DOHH2 (cell line): ENCODE data around the gene GPC5.

Experiments used
- H3F3A ChIP-seq: fragments of 200-600 bp; sonication (generic), shearing (Covaris generic); 2 replicates; pipeline ENCODE4 v1.6.0; 2016; ENCODE audit warnings: antibody characterized with exemption, mild to moderate bottlenecking; ENCODE audit not compliant: control insufficient read depth, insufficient read depth
- H3K27ac ChIP-seq: fragments of 200-600 bp; sonication (generic); 2 replicates; pipeline ENCODE4 v1.5.1; 2014; ENCODE audit warnings: low read depth, mild to moderate bottlenecking, low read length, moderate library complexity
- H3K27me3 ChIP-seq: fragments of 200-600 bp; sonication (generic); 2 replicates; pipeline ENCODE4 v1.6.1; 2014; ENCODE audit warnings: mild to moderate bottlenecking, low read length, mixed read lengths; ENCODE audit not compliant: control insufficient read depth
- H3K36me3 ChIP-seq: fragments of 200-600 bp; sonication (generic); 2 replicates; pipeline ENCODE4 v1.6.1; 2014; ENCODE audit warnings: mild to moderate bottlenecking, low read length, moderate library complexity, mixed read lengths; ENCODE audit not compliant: control insufficient read depth
- H3K4me1 ChIP-seq: fragments of 200-600 bp; sonication (generic); 2 replicates; pipeline ENCODE4 v1.6.1; 2014; ENCODE audit warnings: mild to moderate bottlenecking, low read length, mixed read lengths; ENCODE audit not compliant: control insufficient read depth
- H3K4me2 ChIP-seq: fragments of 200-600 bp; sonication (generic); 2 replicates; pipeline ENCODE4 v1.6.0; 2014; ENCODE audit warnings: mild to moderate bottlenecking, low read length, moderate library complexity
- H3K4me3 ChIP-seq: fragments of 200-600 bp; sonication (generic); 2 replicates; pipeline ENCODE4 v1.5.1; 2014; ENCODE audit warnings: mild to moderate bottlenecking, low read length, mixed read lengths
- H3K79me2 ChIP-seq: fragments of 200-600 bp; sonication (generic); 2 replicates; pipeline ENCODE4 v1.6.1; 2014; ENCODE audit warnings: mild to moderate bottlenecking, low read length, mixed read lengths; ENCODE audit not compliant: control insufficient read depth
- H3K9me2 ChIP-seq: fragments of 200-600 bp; sonication (generic); replicated peaks from 2 replicates; pipeline ENCODE4 v1.6.1; 2014; ENCODE audit warnings: mild to moderate bottlenecking, low read length, mixed read lengths; ENCODE audit not compliant: control insufficient read depth
- H3K9me3 ChIP-seq: fragments of 200-600 bp; sonication (generic); 2 replicates; pipeline ENCODE4 v1.6.1; 2014; ENCODE audit warnings: antibody characterized with exemption, low read length, mixed read lengths; ENCODE audit not compliant: control insufficient read depth, insufficient read depth
- H4K20me1 ChIP-seq: fragments of 200-600 bp; sonication (generic); 2 replicates; pipeline ENCODE4 v1.6.0; 2014; ENCODE audit warnings: low read depth, mild to moderate bottlenecking, antibody characterized with exemption, low read length, moderate library complexity; ENCODE audit not compliant: control insufficient read depth, insufficient read depth
- CTCF ChIP-seq: fragments of 200-600 bp; sonication (generic); IDR thresholded peaks from one replicate; pipeline ENCODE4 v1.5.1; 2014; ENCODE audit warnings: antibody characterized with exemption, mild to moderate bottlenecking, low read depth, low read length; ENCODE audit not compliant: poor library complexity, severe bottlenecking
- EZH2phosphoT487 ChIP-seq: fragments of 200-600 bp; sonication (generic); IDR thresholded peaks from 2 replicates; pipeline ENCODE4 v1.6.1; 2017; ENCODE audit warnings: borderline replicate concordance, mild to moderate bottlenecking, antibody characterized with exemption, low read length, moderate library complexity, mixed read lengths

GPC5 gene

DNA sequence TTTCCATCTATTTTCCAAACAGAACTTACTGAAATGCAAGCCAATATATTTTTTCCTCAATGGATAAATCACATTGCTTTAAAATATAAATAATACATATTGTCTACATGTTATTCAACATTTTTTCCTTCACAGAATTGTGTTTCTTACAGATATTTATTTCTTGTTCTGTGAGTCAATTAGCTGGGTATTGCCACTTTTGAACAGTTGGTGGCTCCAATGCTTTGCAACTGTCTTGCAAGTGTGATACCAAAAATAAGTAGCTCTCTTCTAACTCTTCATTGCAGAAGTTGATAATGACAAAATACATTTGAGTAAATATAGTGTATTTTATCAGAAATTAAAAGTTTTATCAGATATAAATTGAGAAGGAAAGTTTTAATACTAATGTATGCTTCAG is 17.1 kb upstream of the GPC5 start:
- Histone ChIP-seq H3K27ac (no peak overlapping the region), H4K20me1 (no peaks in the 10 kb centered on the region), H3K36me3 (no peaks in the 10 kb centered on the region), H3K4me1 (no peaks in the 10 kb centered on the region), H3K27me3 (peaks cover 10% of the 10 kb centered on the region; the same call in 1 of the 2 replicates), H3F3A (no peaks in the 10 kb centered on the region), H3K4me2 (no peak overlapping the region), H3K9me3 (no peaks in the 10 kb centered on the region), H3K79me2 (no peaks in the 10 kb centered on the region), H3K4me3 (no peak overlapping the region), H3K9me2 (no peaks in the 10 kb centered on the region)
- TF ChIP-seq CTCF = peak; percentile 42
- no peak for TF ChIP-seq EZH2phosphoT487

DNA sequence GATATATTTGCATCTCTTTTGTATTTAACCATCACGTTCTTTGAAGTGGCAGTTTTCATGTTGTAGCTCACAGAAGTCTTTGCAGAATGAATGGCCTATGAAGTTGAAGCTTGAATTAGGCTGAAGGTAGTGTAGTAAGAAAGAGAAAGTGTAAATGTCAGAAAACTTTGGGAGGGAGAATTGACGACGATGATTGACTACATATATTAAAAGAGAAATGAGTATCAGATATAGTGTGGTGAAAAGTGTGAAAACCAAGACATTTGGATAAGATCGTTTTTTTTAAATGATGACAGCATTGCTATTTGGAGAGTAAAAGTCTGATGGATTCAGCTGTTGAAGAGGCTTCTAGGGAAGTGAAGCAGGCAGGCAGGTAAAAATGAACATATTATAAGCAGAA is 14.6 kb upstream of the GPC5 start:
- no peaks in the 10 kb centered on the region for H3K36me3 ChIP-seq
- H3K4me2 ChIP-seq = no peak overlapping the region
- peaks cover 10% of the 10 kb centered on the region; the same call in 1 of the 2 replicates for H3K27me3 ChIP-seq
- H3K9me3 ChIP-seq = no peaks in the 10 kb centered on the region
- TF ChIP-seq EZH2phosphoT487 (no peak), CTCF (no peak)
- H4K20me1 ChIP-seq = no peaks in the 10 kb centered on the region
- H3K79me2 ChIP-seq = no peaks in the 10 kb centered on the region
- H3K27ac ChIP-seq = no peak overlapping the region
- no peaks in the 10 kb centered on the region for H3F3A ChIP-seq
- no peak overlapping the region for H3K4me3 ChIP-seq
- H3K9me2 ChIP-seq = no peaks in the 10 kb centered on the region
- no peaks in the 10 kb centered on the region for H3K4me1 ChIP-seq

- TF ChIP-seq EZH2phosphoT487 (no peak), CTCF (no peak)
- Histone ChIP-seq H3K79me2 (no peaks in the 10 kb centered on the region), H3K4me2 (no peak overlapping the region), H3K4me3 (no peak overlapping the region), H3K27ac (no peak overlapping the region), H3K9me3 (no peaks in the 10 kb centered on the region), H3K9me2 (no peaks in the 10 kb centered on the region), H3K36me3 (no peaks in the 10 kb centered on the region), H3K4me1 (no peaks in the 10 kb centered on the region), H3K27me3 (peaks cover 10% of the 10 kb centered on the region; the same call in 1 of the 2 replicates), H3F3A (no peaks in the 10 kb centered on the region), H4K20me1 (no peaks in the 10 kb centered on the region)
Measured at GRCh38 chr13:91384896-91385295, 13.5 kb upstream of the GPC5 start.

GRCh38 chr13:91389186-91389585 is 9.2 kb upstream of the GPC5 start:
- TF ChIP-seq CTCF (no peak), EZH2phosphoT487 (no peak)
- no peaks in the 10 kb centered on the region for H4K20me1 ChIP-seq
- no peaks in the 10 kb centered on the region for H3K9me3 ChIP-seq
- H3K79me2 ChIP-seq = no peaks in the 10 kb centered on the region
- no peak overlapping the region for H3K4me2 ChIP-seq
- H3K36me3 ChIP-seq = no peaks in the 10 kb centered on the region
- no peak overlapping the region for H3K27ac ChIP-seq
- H3F3A ChIP-seq = no peaks in the 10 kb centered on the region
- H3K4me3 ChIP-seq = no peak overlapping the region
- no peaks in the 10 kb centered on the region for H3K9me2 ChIP-seq
- peaks cover 15% of the 10 kb centered on the region for H3K27me3 ChIP-seq
- H3K4me1 ChIP-seq = no peaks in the 10 kb centered on the region
